SJSA1 (cell line): Measurements from ENCODE around the gene BICDL1. TPM values are rescaled to one million over a fixed set of nuclear protein-coding genes. Genes with fewer than 3 reads are reported as not detected.

ENCODE experiments used
- DNase-seq, 2 experiments: peaks; one replicate each; pipeline ENCODE4 v3.0.0-alpha.2; 2015 to 2020; ENCODE audit warnings: low spot score in 2 of 2, low read depth in 1 of 2
- H3K27ac ChIP-seq: fragments of 250-450 bp; sonication (Bioruptor Pico); 2 replicates; pipeline ENCODE4 v1.5.1; 2020; ENCODE audit warnings: mild to moderate bottlenecking, moderate library complexity
- H3K27me3 ChIP-seq: fragments of 250-450 bp; sonication (Bioruptor Pico); replicated peaks from 2 replicates; pipeline ENCODE4 v1.5.1; 2020; ENCODE audit warnings: mild to moderate bottlenecking, moderate library complexity
- H3K36me3 ChIP-seq: fragments of 250-450 bp; sonication (Bioruptor Pico); 2 replicates; pipeline ENCODE4 v1.5.1; 2020; ENCODE audit warnings: mild to moderate bottlenecking
- H3K4me1 ChIP-seq: fragments of 250-450 bp; sonication (Bioruptor Pico); replicated peaks from 2 replicates; pipeline ENCODE4 v1.6.1; 2021; ENCODE audit warnings: mild to moderate bottlenecking
- H3K4me3 ChIP-seq: fragments of 250-450 bp; sonication (Bioruptor Pico); 2 replicates; pipeline ENCODE4 v1.5.1; 2020; ENCODE audit warnings: mild to moderate bottlenecking
- H3K9me3 ChIP-seq: fragments of 250-450 bp; sonication (Bioruptor Pico); replicated peaks from 2 replicates; pipeline ENCODE4 v1.5.1; 2020; ENCODE audit warnings: mild to moderate bottlenecking
- total RNA-seq: library from RNA; depleted of rRNA; stranded (reverse); fragments of >200 nt; shearing (Covaris generic); gene quantifications from 2 replicates; pipeline ENCODE4 v1.2.3, GENCODE V29; 2014

Gene BICDL1
- total RNA-seq, 1 experiment from 2014 or later, result not detected

- Histone ChIP-seq H3K4me3 (peak overlapping the region; percentile 46), H3K27ac (no peak overlapping the region), H3K36me3 (no peaks in the 10 kb centered on the region), H3K4me1 (peaks cover 15% of the 10 kb centered on the region), H3K9me3 (peaks cover 4% of the 10 kb centered on the region; the same call in 1 of the 2 replicates), H3K27me3 (peaks cover 48% of the 10 kb centered on the region)
- DNase-seq, result peak in 1 of 2 experiments; percentile 41
Observed at GRCh38 chr12:119989361-119989730, 310 bp downstream of the BICDL1 start.

GRCh38 chr12:119989731-119990381, 820 bp downstream of the BICDL1 start:
- H3K36me3 ChIP-seq, result no peaks in the 10 kb centered on the region
- H3K9me3 ChIP-seq, result peaks cover 4% of the 10 kb centered on the region; the same call in 1 of the 2 replicates
- H3K27ac ChIP-seq, result no peak overlapping the region
- peaks cover 45% of the 10 kb centered on the region for H3K27me3 ChIP-seq
- DNase-seq, result peak; percentile 39 to 68
- H3K4me3 ChIP-seq, result peak overlapping the region; percentile 17
- peaks cover 15% of the 10 kb centered on the region for H3K4me1 ChIP-seq

- Histone ChIP-seq H3K27ac (no peak overlapping the region), H3K9me3 (peaks cover 4% of the 10 kb centered on the region; the same call in 1 of the 2 replicates), H3K27me3 (peaks cover 45% of the 10 kb centered on the region), H3K4me1 (peaks cover 15% of the 10 kb centered on the region), H3K36me3 (no peaks in the 10 kb centered on the region), H3K4me3 (no peak overlapping the region)
- no peak for DNase-seq
Observed at GRCh38 chr12:119990382-119990874, 1.4 kb downstream of the BICDL1 start.

GRCh38 chr12:119992129-119992705, 3.2 kb downstream of the BICDL1 start:
- H3K36me3 ChIP-seq, result no peaks in the 10 kb centered on the region
- peaks cover 4% of the 10 kb centered on the region; the same call in 1 of the 2 replicates for H3K9me3 ChIP-seq
- peaks cover 43% of the 10 kb centered on the region for H3K27me3 ChIP-seq
- H3K4me1 ChIP-seq, result peaks cover 15% of the 10 kb centered on the region
- H3K27ac ChIP-seq, result no peak overlapping the region
- DNase-seq, result no peak
- no peak overlapping the region for H3K4me3 ChIP-seq

DNA sequence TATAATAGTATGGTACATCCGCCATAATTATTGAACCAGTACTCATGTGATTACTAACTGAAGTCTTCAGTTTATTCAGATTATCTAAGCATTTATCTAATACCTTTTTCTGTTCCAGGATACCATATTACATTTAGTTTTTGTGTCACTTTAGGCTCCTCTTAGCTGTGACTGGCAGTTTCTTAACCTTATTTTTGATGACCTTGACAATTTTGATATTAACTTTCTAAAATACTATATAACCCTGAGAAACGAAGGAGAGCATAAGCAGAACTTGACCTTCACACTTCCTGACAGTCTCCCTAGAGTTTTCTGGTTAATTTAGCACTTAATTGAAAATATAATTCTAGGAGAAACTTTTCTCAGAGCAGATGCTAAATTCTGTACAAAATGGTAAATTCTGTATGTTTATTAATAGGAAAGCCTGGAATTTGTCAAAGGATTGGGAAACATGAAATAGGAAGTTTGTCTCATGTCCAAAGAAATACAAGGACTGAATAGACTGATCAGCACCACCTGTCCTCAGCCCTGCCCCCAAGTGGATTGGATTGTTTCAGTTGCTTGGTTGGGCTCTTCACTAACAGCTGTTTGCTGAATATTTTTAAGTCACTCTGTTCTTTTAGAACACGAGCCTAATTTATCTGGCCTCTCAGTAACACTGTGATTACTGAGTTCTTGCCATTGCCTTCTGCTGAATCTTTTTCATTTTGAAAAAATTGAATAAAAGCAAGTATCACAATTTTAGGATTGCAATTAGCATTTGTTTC, 6.0 kb downstream of the BICDL1 start:
- DNase-seq, result no peak
- H3K27ac ChIP-seq, result no peak overlapping the region
- H3K9me3 ChIP-seq, result no peaks in the 10 kb centered on the region
- H3K4me3 ChIP-seq, result no peak overlapping the region
- H3K4me1 ChIP-seq, result peaks cover under 1% of the 10 kb centered on the region
- no peaks in the 10 kb centered on the region for H3K36me3 ChIP-seq
- H3K27me3 ChIP-seq, result peaks cover 30% of the 10 kb centered on the region

GRCh38 chr12:119996417-119996816, 7.4 kb downstream of the BICDL1 start:
- Histone ChIP-seq H3K27ac (no peak overlapping the region), H3K4me3 (no peak overlapping the region), H3K4me1 (no peaks in the 10 kb centered on the region), H3K9me3 (no peaks in the 10 kb centered on the region), H3K36me3 (no peaks in the 10 kb centered on the region), H3K27me3 (peaks cover 17% of the 10 kb centered on the region)
- DNase-seq, result no peak

GRCh38 chr12:119998471-119999245, 9.6 kb downstream of the BICDL1 start:
- Histone ChIP-seq H3K27me3 (peaks cover 12% of the 10 kb centered on the region), H3K27ac (no peak overlapping the region), H3K4me1 (no peaks in the 10 kb centered on the region), H3K4me3 (no peak overlapping the region), H3K9me3 (no peaks in the 10 kb centered on the region), H3K36me3 (no peaks in the 10 kb centered on the region)
- DNase-seq, result no peak

DNA sequence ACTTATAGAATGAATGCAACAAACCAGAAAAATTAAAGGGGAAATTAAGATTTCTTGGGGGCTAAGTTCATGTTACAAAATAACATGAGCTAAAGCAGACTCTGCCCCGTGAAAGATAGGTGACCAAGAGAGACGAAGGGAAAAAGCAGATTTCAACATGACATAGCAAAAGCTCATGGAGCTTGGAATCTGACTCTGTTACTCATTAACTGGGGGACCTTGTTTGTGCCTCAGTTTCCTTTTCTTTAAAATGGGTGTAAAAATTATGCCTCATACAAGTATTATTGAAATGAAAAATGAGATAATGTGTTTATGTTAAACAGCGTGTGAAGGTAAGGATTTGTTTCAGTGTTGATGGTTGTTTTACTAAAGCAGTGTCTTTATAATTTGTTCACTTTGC, 11.5 kb downstream of the BICDL1 start:
- no peaks in the 10 kb centered on the region for H3K36me3 ChIP-seq
- H3K27ac ChIP-seq, result no peak overlapping the region
- peaks cover 26% of the 10 kb centered on the region for H3K27me3 ChIP-seq
- H3K4me1 ChIP-seq, result no peaks in the 10 kb centered on the region
- H3K4me3 ChIP-seq, result no peak overlapping the region
- no peak for DNase-seq
- H3K9me3 ChIP-seq, result no peaks in the 10 kb centered on the region

DNA sequence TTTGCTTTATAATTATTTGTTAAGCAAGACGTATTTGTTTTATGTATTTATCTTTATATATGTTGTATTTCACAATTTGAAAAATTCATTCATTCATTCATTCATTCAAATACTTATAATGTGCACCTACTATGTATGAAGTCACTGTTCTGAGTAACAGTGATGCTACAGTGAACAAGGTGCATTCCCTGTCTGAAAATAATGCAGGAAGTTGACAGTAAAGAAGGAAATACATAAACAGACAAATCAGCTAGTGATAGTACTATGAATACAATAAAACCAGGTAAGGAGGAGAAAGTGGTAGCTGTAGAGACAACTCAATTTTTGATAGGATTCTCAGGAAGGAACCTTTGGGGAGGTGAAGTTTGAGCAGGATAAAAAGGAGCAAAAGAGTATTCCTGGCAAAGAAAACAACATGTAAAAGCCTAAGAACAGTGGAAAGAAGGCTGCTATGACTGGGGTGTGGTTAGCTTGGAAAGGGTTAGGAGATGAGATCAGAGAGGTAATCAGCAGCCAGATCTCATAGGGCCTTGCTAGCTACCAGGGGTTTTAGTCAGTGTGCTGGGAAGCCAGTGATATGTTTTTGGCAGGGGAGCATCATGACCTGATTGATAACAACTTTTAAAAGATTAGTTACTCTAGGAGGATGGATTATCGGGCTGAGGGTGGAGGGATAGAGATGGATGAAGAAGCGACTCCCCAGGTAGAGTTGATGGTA, 17.4 kb downstream of the BICDL1 start:
- H3K27me3 ChIP-seq, result peaks cover 27% of the 10 kb centered on the region
- no peaks in the 10 kb centered on the region for H3K4me1 ChIP-seq
- H3K4me3 ChIP-seq, result no peak overlapping the region
- H3K36me3 ChIP-seq, result no peaks in the 10 kb centered on the region
- no peaks in the 10 kb centered on the region for H3K9me3 ChIP-seq
- H3K27ac ChIP-seq, result no peak overlapping the region
- no peak for DNase-seq

DNA sequence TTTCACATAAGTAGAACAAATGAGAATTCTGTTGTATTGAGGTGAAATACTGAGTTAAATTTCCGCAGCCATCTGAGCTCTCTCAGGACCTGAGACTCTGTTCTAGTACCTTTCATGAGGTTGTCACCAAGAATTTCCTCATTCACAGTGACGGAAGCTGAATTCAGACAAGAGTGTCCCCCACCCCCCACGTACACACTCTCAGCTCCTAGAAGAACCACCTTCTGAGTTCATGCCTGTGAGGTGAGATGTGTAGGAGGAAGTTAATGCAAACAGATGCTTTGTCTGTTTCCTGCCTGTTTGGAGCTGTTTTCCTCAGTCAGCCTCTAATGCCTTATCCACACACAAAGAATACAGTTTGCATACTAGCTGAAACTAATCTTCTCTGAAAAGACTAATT, 18.2 kb downstream of the BICDL1 start:
- no peak for DNase-seq
- H3K4me3 ChIP-seq, result no peak overlapping the region
- H3K27ac ChIP-seq, result no peak overlapping the region
- no peaks in the 10 kb centered on the region for H3K36me3 ChIP-seq
- H3K27me3 ChIP-seq, result peaks cover 31% of the 10 kb centered on the region
- H3K9me3 ChIP-seq, result no peaks in the 10 kb centered on the region
- H3K4me1 ChIP-seq, result no peaks in the 10 kb centered on the region

GRCh38 chr12:120010661-120011230, 21.7 kb downstream of the BICDL1 start:
- peaks cover 13% of the 10 kb centered on the region for H3K27me3 ChIP-seq
- H3K27ac ChIP-seq, result no peak overlapping the region
- no peaks in the 10 kb centered on the region for H3K36me3 ChIP-seq
- no peak for DNase-seq
- no peaks in the 10 kb centered on the region for H3K9me3 ChIP-seq
- H3K4me1 ChIP-seq, result no peaks in the 10 kb centered on the region
- H3K4me3 ChIP-seq, result no peak overlapping the region

GRCh38 chr12:120012067-120012621, 23.1 kb downstream of the BICDL1 start:
- H3K36me3 ChIP-seq, result no peaks in the 10 kb centered on the region
- no peak overlapping the region for H3K27ac ChIP-seq
- peaks cover 11% of the 10 kb centered on the region for H3K27me3 ChIP-seq
- H3K9me3 ChIP-seq, result no peaks in the 10 kb centered on the region
- DNase-seq, result peak; percentile 14 to 42
- H3K4me3 ChIP-seq, result no peak overlapping the region
- H3K4me1 ChIP-seq, result no peaks in the 10 kb centered on the region
